HG02642 (cell line): ENCODE data around the gene RALGPS1.

Experiments used
- ATAC-seq: cut with Tn5 transposase; IDR thresholded peaks from one replicate; pipeline ENCODE4 v1.9.1; 2021; ENCODE audit warnings: mild to moderate bottlenecking; ENCODE audit not compliant: unreplicated experiment, poor library complexity

The RALGPS1 gene

DNA sequence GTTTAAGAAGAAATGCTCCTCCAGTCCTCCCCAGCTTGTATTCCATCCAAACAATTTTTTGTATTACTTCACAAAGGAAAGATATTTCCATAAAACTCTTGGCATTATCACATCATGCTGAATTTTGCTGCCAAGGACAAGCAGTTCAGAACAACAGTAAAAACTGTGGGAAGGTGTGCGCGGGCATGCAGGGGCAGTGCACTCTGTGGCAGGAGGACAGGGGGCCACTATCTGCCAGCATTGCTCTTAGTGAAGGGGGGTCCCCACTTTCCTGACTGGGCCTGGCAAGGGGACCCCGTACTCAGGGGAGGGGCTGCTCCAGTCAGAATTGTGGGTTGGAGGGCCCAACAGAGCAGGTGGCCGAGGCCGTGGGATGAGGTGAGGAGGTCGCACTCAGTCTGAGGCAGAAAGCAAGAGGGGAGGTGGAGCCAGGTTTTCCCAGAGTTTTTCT lies 175.1 kb downstream of the RALGPS1 start:
- no peak for ATAC-seq

DNA sequence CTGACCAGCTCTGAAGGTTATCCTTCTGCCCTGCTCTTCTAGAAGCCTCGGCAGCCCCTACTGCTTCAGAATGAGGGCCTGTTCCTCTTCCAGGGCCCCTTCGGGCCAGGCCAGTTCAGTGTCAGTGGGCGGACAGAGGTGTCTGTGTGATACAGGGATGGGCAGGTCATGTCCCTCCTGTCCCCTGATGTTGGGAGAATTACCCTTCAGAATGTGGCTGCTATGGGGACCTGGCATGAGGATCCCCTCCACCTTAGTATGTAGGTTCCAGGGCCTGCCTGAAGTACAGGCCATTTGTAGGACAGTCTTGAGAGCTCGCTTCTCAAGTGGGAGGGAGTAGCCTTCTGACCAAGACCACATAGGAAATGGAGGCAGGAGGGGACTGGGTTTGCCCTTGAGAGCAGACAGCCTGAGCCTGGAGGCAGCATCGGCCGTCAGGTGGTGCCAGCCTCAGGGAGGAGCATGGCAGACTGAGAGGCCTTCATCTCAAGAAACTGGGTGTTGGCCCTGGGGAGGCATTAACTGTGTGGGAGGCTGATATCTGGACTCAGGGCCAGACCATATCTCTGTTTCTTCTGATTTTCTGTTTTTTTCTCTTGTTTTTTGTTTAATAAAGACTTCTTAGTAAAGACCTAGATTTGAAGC lies 175.9 kb downstream of the RALGPS1 start:
- no peak for ATAC-seq

DNA sequence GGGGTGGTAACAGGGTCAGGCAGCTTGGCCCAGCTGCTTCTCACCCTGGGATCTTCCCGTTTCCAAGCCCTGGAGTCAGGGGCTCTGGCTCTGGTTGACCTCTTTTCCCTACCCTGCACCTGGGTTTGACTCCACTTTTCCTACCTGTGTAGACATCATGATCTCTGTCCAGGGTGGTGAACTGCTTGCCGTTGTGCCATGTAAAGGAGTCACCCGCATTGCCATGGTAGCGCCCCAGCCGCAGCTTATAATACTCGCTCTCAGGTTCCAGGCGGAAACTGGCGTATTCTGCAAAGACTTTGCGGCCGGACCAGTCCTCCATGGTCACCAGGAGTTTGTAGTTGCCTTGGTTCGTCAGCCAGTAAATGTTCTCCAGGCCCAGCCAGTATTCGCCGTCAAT lies 176.9 kb downstream of the RALGPS1 start:
- ATAC-seq: no peak

DNA sequence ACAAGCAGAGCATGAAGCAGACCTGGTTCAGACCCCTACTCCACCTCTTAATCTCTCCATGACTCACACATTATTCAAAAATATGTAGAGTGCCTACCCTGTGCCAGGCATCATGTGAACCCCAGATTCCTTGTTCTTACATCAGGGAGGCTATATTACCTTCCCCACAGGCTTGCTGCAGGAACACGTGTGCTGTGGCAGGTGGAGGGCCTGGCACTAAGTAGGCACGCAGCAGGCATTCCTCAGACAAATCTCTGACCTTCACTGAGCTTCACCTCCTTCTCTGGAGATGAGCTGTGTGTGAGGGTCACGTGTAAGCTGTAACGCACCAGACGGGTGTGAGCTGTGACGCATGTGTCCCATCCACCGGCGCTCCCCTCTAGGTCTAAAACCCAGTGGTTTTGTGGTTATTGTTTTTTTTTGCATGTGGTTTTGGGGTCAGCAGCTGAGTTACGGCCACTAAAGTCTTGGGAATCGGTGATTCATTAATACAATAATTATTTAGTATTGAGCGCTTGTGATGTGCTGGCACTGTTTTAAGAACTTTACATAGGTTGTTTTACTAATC lies 177.5 kb downstream of the RALGPS1 start:
- ATAC-seq: no peak

DNA sequence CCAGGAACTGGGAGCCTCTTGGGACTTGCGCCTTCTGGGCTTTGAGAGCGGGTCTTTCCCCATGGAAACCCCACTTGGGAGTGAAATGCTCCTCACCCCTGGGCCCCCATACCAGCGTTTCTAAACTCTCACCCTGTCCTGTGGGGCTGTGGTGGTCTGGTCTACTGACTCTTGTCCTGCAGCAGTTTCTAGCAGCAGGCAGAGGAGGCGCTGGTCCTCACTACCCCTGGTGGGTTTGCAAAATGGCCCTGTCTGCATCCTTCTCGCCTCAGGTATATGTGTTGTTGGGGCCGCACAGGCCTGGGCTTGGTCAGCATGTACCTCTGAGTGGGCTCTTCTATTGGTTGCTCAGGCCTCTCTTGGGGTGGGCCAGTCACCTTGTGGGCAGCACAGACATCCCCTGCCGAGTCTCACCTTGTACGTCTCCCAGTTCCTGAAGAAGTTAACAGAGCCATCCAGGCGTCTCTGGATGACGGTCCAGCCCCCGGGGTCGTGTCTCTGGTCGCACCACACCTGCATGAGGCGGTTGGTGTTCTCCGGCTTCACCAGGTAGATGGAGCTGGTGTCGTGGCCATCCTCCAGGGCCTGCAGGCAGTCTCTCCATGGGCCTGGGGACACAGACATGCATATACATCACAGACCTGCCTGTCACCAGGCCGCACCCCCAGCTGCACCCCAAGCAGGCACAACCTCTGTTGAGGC lies 178.9 kb downstream of the RALGPS1 start:
- ATAC-seq: no peak

DNA sequence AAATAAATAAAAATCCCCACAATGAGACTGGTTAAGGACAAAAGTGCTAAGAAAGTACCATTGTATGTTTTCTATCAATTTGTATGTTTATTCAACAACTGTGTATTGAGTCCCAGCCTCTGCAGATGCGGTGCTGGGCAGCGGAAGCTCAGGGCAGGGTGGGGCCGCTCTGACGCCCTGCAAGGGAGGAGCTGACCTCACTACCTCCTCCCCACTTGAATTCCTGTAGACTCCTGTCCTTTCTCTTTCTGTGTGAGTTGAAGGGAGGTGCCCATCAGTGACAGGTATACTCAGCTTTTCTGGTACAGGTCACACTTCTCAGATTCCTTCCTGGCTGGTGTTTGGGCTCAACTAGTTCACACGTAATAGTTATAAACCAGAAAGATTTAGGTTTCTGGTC lies 180.8 kb downstream of the RALGPS1 start:
- no peak for ATAC-seq

DNA sequence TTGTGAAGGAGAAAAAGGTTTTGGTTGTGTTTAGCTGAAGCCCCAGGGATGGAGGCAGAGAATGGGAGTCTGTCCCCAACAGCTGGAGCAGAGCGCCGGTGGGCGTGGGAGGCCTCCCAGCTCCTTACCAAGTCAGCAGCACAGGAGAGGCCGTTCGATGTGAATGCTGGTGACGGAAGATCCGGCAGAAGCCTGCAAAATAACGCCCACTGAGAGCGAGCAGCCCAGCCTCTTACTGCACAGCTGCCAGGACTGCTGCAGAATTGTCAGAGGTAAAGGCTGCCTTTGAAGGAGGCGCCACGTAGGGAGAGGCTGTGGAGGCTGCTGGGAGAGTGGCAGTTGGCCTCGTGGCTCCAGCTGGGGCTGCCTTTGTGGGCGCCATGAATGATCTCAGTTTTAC lies 181.6 kb downstream of the RALGPS1 start:
- no peak for ATAC-seq

DNA sequence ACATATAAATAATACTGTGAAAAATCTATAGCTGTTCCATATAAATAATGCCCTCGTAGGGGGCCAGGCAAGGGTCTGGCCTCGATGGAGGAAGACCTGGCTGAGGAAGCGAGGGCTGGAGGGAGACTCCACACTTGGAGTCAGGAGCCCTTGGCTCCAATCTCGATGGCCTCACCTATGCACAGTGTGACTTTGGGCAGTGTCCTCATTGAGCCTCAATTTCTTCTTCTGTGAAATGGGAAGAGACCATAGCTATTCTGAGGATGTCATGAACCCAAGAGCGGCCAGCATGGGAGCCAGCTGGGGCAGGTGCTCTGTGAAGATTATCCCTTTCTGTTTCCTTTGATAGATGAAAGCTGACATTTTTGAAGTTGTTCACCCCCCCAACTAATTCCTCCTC lies 183.1 kb downstream of the RALGPS1 start:
- ATAC-seq: no peak

DNA sequence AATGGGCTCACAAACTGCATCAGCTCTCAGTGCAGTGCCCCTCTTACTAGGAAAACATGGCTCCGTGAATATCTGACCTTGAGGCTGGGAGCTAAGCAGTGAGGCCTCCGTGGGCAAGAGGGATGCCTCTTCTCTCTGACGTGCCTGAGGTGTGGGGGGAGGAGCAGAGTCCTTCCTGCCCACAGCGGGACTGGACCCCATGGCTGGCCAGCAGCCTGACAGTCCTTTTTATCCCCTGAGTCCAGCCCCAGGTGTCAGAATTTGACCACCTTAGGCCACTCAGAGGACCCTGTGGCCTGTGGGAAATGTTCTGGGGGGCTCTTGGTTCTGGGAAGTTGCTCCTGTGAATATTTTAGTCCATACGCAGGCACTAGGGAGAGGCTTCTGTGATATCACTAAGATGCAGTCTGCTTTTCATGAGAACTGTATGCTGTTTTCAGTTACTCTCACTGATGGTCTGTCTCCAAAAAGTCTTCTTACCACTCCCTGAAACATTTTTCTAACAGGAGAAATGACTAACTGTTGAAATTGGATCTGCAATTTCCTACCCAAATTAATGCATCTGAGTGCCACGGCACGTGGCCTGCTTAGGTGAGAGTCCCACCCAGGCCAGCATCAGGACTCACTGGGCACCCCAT lies 184.5 kb downstream of the RALGPS1 start:
- no peak for ATAC-seq

DNA sequence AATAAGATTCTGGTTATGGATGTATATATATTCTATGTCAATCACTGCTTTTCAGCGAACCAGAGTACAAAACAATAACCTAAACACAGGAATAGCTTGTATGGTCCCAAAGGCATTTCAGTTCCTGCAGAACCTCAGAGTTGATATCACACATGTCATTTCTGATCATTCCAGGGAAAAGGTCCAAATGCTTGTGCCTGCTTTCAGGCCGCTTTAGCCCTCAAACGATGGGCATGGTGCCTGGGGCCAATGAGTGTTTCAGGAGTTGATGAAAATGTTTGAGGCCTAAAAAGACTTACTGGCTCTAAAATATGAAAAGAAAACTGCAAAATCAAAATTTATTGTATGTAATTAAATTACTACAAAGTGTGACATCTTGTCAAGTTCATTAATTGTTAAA lies 185.1 kb downstream of the RALGPS1 start:
- no peak for ATAC-seq

DNA sequence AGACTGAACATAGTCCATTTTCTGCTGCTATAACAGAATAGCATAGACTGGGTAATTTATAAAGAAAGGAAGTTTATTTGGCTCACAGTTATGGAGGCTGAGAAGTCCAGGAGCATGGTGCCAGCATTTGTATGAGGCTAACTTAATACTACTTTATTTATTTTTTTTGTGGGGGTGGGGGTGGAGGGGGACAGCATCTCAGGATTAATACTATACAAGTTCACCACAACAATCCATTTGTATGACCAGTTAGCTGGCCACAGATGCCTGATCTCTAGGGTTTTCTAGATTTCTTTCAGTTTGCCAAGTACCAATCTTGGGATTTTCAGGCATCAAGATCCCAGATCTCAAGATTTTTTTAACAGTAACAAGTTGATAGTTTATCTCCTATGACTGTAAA lies 187.6 kb downstream of the RALGPS1 start:
- ATAC-seq: no peak

DNA sequence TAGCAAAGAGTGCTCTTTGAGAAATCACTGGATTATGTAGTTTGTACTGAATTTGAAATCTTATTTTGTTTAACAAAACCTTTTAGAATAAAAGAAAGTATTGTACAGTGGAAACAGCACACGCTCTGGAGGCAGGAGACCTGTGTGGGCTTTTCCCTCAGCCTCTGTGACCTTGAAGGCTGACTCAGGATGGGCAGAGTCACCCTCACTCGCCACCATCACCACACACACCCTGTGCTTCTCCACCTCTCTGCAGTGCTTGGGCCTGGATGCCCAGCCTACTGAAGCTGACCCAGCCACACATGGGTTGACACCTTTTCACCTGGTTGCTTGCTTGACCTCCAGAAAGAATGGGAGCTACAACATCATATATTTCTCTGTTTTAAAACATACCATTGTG lies 188.2 kb downstream of the RALGPS1 start:
- ATAC-seq: no peak

DNA sequence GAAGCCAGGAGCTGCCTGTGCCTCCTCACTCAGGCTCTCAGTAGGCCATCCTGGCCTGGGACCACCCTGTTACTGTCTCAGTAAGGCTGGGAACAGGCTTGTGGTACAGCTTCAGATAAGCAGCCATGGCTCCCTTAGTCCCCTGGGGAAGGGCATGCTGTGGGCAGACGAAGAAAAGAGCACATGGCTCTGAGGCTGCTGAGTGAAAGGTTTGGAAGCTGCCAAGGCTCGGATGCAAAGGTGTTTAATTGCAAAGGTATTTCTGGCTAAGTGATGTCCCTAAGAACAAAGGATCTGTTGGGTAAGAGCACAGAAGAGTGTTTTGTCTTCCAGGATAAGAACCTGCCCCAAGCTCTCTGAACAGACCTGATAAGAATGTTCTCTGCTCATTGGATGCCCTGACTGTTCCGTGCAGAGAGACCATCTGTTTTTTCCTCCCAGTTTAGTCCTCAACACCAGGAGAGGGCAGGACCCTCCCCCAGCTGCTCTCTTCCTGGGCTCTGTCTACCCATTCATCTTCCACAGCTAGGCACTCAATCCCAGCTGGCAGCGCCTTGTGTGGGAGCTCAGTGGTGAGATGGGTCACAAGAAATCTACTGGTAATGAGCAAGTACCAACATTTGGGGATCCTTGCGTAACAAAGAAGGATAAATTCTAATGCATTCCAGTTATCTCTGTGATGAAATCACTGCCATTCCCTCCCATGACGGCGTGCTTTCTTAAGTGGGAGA lies 190.2 kb downstream of the RALGPS1 start:
- ATAC-seq: no peak

DNA sequence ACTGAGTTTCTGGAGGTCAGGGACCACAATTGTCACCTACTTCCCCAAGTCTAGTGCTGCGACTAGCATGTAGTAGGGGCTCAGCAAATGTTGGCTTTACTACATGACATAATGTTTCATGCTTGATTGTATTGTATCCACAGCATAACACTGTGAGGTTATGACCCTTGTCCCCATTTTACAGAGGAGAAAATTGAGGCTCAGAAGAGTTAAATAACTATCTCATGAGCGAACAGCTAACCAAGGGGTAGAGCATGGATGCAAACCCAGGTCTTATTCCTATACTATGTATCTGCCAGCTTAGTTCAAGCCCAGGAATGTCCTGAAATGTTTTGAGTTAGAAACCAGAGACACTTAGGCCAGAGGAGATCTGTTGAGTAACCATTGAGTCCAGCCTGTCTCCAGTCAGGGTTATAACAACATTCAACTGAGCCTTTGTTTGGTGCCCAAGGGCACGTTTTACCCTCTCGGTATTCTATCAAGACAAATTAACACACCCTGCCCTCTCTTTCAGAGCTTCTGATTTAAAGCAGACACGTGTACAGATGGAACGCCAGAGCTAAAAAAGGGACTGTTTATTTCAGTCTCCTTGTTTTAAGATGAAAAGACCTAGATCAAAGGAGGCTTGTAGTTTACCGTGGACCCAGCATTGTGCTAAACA lies 191.4 kb downstream of the RALGPS1 start:
- ATAC-seq: no peak

DNA sequence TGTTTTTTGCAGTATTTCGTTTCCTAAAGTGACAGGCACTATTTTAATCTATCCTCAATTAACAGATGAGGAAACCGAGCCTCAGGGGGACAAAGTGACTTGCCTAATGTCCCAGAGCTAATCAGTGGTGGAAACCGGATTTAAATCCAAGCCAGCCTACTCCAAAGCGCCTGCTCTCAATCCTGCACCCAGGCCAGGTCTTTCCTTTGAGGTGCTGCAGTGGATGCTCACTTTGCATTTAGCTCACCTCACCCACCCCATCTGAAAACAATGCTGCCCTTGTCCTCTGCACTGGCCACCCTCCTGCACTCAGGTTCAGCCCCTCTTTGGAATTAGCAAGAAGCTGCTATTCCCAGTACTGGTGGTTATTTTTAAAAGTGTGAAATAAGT lies 191.9 kb downstream of the RALGPS1 start:
- ATAC-seq: no peak

DNA sequence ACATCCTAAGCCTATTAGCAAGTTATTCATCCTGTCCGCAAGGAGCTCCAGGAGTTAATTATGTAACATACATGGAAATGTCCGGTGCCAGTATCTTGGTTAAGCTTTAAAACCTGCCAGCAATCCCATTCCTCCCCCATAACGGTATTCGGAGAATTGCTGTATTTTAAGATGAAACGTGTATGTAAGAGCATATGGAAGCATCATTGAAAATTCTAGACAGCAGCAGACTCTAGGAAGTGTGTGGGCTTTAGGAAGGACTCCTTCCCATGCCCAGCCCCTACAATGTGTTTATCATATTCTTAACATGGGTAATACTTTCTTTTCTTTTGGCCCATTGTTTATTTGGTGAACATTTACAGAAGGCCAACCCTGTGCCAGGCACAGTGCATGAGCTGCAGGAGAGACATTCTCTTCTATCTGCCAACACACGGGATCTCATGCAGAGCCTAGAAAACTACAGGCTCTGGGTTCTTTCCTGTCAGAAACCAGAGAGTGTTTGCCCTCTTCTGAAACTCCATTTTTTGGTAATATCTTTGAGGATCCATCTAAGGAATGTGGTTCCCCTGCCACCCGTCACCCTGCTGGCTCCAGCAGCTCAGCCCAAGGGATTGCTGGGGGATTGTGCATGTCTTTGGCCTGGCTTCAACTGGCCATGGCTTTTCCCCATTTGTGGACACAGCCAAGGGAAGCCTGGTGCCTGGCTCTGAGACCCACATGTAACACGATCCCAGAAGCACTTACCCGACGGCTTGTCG lies 192.8 kb downstream of the RALGPS1 start:
- ATAC-seq: no peak

DNA sequence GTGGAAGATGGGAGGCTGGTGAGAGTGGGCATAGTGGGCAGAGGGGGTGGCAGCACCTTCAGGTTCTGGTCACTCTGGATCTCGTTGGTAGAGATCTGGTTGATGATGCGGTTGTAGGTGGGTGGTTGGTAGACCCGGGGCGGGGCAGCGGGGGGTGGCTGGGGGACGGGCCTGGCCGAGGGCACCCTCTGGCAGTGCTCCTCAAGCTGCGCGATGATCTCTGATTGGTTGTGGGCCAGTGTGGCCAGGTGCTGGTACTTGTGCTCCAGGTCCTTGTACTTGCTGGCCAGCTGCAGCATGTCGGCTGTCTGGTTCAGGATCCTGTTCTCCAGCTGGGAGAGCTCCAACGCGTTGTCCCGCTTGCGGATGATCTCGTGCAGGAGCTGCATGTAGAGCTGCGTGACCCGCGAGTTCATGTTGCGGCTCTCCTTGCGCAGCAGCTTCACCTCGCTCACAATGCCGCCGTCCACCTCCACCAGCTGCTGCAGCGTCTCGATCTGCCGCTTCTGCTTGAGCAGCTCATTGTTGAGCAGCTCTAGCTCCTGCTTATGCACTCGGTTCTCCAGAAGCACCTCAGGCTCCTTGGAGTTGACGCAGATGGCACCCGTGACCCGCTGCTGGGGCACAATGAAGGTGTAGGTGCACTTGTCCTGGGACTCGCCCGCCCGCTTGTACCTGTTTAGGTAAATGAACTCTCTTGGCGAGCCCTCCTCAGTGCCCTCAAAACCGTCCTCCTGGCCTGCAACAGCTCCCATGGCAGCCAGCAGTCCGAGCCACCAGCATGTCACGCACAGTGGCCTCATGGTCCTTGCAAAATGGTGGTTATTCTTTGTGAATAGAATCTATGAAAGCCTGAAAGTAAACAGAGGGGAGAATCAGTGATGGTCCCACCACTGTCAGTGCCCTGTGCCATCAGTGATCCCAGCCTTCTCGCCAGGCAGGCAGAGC lies 193.6 kb downstream of the RALGPS1 start:
- ATAC-seq: no peak

DNA sequence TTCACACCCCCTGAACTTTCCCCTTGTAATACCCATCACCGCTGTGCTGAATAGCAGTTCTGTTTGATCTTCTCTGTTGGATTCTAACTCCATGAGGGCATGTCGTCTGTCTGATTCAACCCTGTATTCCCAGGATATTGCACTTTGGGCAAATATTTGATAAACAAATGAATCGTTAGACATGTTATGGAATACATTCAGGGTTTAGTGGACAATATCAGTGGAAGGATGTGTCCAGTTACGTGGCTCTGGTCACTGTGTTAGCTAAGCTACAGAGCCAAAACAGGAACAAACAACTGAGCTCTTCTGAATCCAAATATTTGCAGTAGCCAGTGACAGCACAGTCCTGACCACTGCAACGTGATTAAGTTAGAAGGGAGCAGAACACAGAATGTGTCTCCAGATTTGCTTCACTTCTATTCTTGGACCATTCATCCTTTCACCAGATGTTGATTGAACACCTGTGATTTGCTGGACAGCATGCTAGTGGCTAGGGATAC lies 194.7 kb downstream of the RALGPS1 start:
- ATAC-seq: no peak
